Skin of body (tissue), 2 donors: ENCODE measurements around the gene SUCLA2. TPM values are rescaled to one million over a fixed set of nuclear protein-coding genes. Genes with fewer than 3 reads are reported as not detected.

ENCODE experiments used
- DNase-seq: peaks from one replicate; lab custom pipeline; 2025; lab: John Stamatoyannopoulos, UW
- total RNA-seq: library from RNA; depleted of rRNA; stranded (reverse); fragments of >200 nt; gene quantifications from one replicate; pipeline ENCODE4 v1.2.3, GENCODE V29; 2014

The SUCLA2 gene
- total RNA-seq, 1 donor from 2014 or later: 46.6 TPM

- no peak for DNase-seq
These were observed 97.2 kb downstream of the SUCLA2 start for GRCh38 chr13:47903836-47904235.

DNA sequence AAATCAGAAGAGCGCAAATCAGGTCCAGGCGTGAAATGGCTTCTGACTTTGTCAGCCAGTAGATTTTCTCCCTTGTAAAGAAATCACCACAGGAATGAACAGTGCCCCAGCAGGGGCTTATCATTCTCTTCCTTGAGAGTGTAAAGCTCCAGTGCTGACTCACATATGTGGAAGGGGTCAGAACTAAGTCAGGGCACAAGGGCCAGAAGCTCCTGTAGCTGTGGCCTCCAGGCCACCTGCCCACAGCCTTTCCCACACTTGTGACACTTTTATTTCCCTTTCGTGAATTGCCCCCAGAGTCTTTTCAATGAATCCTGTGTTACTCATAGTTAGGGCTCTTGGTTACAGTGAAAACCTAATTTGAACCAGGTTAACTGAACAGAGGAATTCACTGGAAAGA, 99.6 kb downstream of the SUCLA2 start:
- DNase-seq: no peak

DNA sequence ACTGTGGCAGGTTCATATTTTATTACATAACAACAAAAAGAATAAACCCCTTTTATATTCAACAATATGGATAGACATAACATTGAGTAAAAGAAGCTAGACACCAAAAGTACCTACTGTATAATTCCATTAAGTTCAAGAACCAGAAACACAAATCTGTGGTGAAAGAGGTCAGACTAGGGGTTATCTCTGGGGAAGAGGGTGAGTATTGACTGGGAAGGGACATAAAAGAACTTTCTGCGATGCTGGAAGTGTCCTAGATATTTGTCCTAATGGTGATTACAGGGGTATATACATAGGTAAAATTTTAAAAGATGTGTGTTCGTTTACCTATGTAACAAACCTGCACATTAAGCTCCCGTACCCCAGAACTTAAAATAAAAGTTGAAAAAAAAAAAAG, 103.0 kb downstream of the SUCLA2 start:
- DNase-seq: no peak

DNA sequence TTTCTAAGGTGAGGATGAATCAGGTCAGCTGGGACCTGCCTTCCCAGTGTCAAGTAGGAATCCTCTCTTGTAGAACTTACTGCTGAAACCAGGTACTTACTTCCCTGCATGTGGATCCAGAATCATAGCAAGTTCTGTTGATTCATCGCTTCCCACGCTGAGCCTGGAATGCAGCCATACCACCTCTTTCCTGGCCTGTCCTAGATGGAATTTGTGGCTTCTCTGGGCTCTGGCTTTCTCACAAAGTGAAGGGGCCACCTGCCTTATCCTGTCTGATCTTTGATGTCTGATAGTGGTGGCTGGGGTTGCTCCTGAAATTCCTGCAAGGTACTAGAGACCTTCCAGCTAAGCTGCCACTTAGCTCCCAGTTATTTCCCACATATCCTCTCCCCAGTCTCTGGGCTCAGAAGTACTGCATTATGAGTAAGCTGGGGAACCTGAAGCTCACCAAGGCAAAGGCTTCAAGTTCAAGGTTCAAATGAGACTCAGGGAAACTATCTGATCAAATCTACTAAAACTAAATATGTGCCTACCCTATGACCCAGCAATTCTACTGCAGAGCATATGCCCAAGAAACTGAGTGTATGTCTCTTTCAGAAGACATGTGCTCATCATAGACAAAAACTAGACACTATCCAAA, 103.5 kb downstream of the SUCLA2 start:
- DNase-seq: no peak

- no peak for DNase-seq
These were observed 104.5 kb downstream of the SUCLA2 start for GRCh38 chr13:47896546-47896945.

DNA sequence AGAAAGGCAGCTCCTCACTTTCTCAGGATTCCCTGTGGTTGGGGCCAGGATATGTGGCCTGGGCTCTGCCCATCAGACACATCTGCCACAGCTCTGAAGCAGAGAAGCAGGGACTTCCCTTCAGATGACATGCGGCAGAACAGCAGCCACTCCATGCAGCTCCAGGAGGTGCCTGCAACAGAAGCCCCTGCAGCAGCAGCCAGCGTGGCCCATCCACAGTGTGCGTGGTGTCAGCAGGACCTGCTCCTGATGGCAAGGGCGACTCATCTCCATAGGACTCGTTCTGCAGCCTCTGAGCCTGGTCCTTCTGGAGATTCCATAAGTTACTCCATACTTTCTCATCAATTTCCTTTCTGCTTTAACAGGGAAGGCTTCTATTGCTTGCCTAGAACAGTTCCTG, 105.0 kb downstream of the SUCLA2 start:
- no peak for DNase-seq

GRCh38 chr13:47893527-47893926, 107.5 kb downstream of the SUCLA2 start:
- no peak for DNase-seq

Other genes starting within 250 kb of the SUCLA2 start
- 10.6 TPM for gene NUDT15, start 36.5 kb upstream of the SUCLA2 start, total RNA-seq
- 40.2 TPM for gene MED4, start 93.8 kb upstream of the SUCLA2 start, total RNA-seq
- gene ITM2B, start 231.9 kb upstream of the SUCLA2 start, total RNA-seq: 277 TPM